HTR-8/SVneo (cell line): Measurements from ENCODE around the gene KCNK16.
A peak's percentile ranks its signal among the peaks of the same experiment; 100 is the strongest.

Experiments used
- DNase-seq: peaks from one replicate; pipeline ENCODE4 v3.0.0; 2011; ENCODE audit warnings: low spot score, mixed read lengths; ENCODE audit not compliant: insufficient read length
- FAIRE-seq: peaks from 2 replicates; lab custom pipeline; 2011; peaks lifted over from hg19 to GRCh38; lab: Jason Lieb, UNC

Gene KCNK16

GRCh38 chr6:39342692-39343395 is 20.3 kb upstream of the KCNK16 start:
- FAIRE-seq = no peak
- DNase-seq = no peak

GRCh38 chr6:39341937-39342336 is 19.4 kb upstream of the KCNK16 start:
- DNase-seq (no peak), FAIRE-seq (no peak)

- DNase-seq (no peak), FAIRE-seq (no peak)
These were observed 18.9 kb upstream of the KCNK16 start for GRCh38 chr6:39341352-39341751.

GRCh38 chr6:39339868-39340550 is 17.5 kb upstream of the KCNK16 start:
- FAIRE-seq = no peak
- no peak for DNase-seq

- no peak for FAIRE-seq
- no peak for DNase-seq
These were observed 16.8 kb upstream of the KCNK16 start for GRCh38 chr6:39339096-39339867.

- FAIRE-seq (no peak), DNase-seq (no peak)
These were observed 15.9 kb upstream of the KCNK16 start for GRCh38 chr6:39338397-39338796.

- no peak for FAIRE-seq
- peak; percentile 24 for DNase-seq
These were observed 13.5 kb upstream of the KCNK16 start for GRCh38 chr6:39335780-39336545.

- FAIRE-seq (no peak), DNase-seq (no peak)
These were observed 11.3 kb upstream of the KCNK16 start for GRCh38 chr6:39333644-39334438.

GRCh38 chr6:39330476-39330875 is 8.0 kb upstream of the KCNK16 start:
- FAIRE-seq (no peak), DNase-seq (no peak)

- FAIRE-seq (no peak), DNase-seq (no peak)
These were observed 7.6 kb upstream of the KCNK16 start for GRCh38 chr6:39330057-39330456.

GRCh38 chr6:39328066-39328465 is 5.6 kb upstream of the KCNK16 start:
- DNase-seq = no peak
- FAIRE-seq = no peak

- DNase-seq = no peak
- FAIRE-seq = no peak
These were observed 5.0 kb upstream of the KCNK16 start for GRCh38 chr6:39327507-39327906.

GRCh38 chr6:39321761-39322160 is 741 bp downstream of the KCNK16 start:
- no peak for DNase-seq
- no peak for FAIRE-seq

- FAIRE-seq (no peak), DNase-seq (no peak)
These were observed 2.0 kb downstream of the KCNK16 start for GRCh38 chr6:39320363-39320984.

- no peak for FAIRE-seq
- no peak for DNase-seq
These were observed 2.7 kb downstream of the KCNK16 start for GRCh38 chr6:39319621-39320362.

- FAIRE-seq (no peak), DNase-seq (no peak)
These were observed 5.2 kb downstream of the KCNK16 start for GRCh38 chr6:39317256-39317655.

- DNase-seq = no peak
- no peak for FAIRE-seq
These were observed 8.2 kb downstream of the KCNK16 start, which contains the start of gene KCNK17 for GRCh38 chr6:39314273-39314795. Gene KCNK17 (minus strand): TSS chr6:39314419. CDS start chr6:39314320, 99 bp downstream.
